HG03460 (cell line): ENCODE measurements around the gene POLR3A.
A peak's percentile ranks its signal among the peaks of the same experiment; 100 is the strongest.
"Not testable (repeated sequence)": the region's sequence is repeated elsewhere in the genome, so short reads cannot be mapped to it uniquely, and the experiment has no call there.

Experiments used
- ATAC-seq: cut with Tn5 transposase; IDR thresholded peaks from one replicate; pipeline ENCODE4 v1.9.1; 2021; ENCODE audit not compliant: unreplicated experiment

Gene POLR3A

GRCh38 chr10:78029269-78030226, at the start of gene POLR3A:
Gene POLR3A (minus strand): TSS chr10:78029515. CDS start chr10:78029407, 108 bp downstream.
- ATAC-seq, result peak; percentile 55

- ATAC-seq, result no peak
Measured at GRCh38 chr10:78078539-78079330, 49.4 kb upstream of the POLR3A start.

- not testable (repeated sequence) for ATAC-seq
Measured at GRCh38 chr10:78075806-78076205, 46.5 kb upstream of the POLR3A start.

GRCh38 chr10:78072504-78072903, 43.2 kb upstream of the POLR3A start:
- ATAC-seq, result no peak

- no peak for ATAC-seq
Measured at GRCh38 chr10:78071857-78072179, 42.5 kb upstream of the POLR3A start.

GRCh38 chr10:78071140-78071856, 42.0 kb upstream of the POLR3A start:
- no peak for ATAC-seq

GRCh38 chr10:78070726-78071125, 41.4 kb upstream of the POLR3A start:
- ATAC-seq, result no peak

GRCh38 chr10:78070064-78070463, 40.7 kb upstream of the POLR3A start:
- ATAC-seq, result not testable (repeated sequence)

- ATAC-seq, result no peak
Measured at GRCh38 chr10:78069151-78069550, 39.8 kb upstream of the POLR3A start.

GRCh38 chr10:78066728-78067430, 37.6 kb upstream of the POLR3A start:
- no peak for ATAC-seq

- no peak for ATAC-seq
Measured at GRCh38 chr10:78066012-78066411, 36.7 kb upstream of the POLR3A start.

- no peak for ATAC-seq
Measured at GRCh38 chr10:78065611-78066010, 36.3 kb upstream of the POLR3A start.

GRCh38 chr10:78064919-78065318, 35.6 kb upstream of the POLR3A start:
- ATAC-seq, result not testable (repeated sequence)

GRCh38 chr10:78063236-78063635, 33.9 kb upstream of the POLR3A start:
- ATAC-seq, result no peak

- no peak for ATAC-seq
Measured at GRCh38 chr10:78062296-78062695, 33.0 kb upstream of the POLR3A start.

GRCh38 chr10:78059906-78060702, 30.8 kb upstream of the POLR3A start:
- ATAC-seq, result no peak

GRCh38 chr10:78058562-78058961, 29.2 kb upstream of the POLR3A start:
- ATAC-seq, result no peak

- no peak for ATAC-seq
Measured at GRCh38 chr10:78053211-78053868, 24.0 kb upstream of the POLR3A start.

- no peak for ATAC-seq
Measured at GRCh38 chr10:78049851-78050250, 20.5 kb upstream of the POLR3A start.
